GM19238 (cell line): ENCODE data around the gene MSS51.

Experiments
- DNase-seq: peaks from one replicate; pipeline ENCODE4 v3.0.0; 2011; ENCODE audit warnings: low spot score; ENCODE audit not compliant: insufficient read length

MSS51 gene

GRCh38 chr10:73433538-73433867 lies at the start of gene MSS51:
TSS of gene MSS51 (minus strand) at chr10:73433561. CDS start at chr10:73428284, 5,277 bp downstream.
- DNase-seq: no peak

GRCh38 chr10:73480158-73480557 lies 46.8 kb upstream of the MSS51 start:
- DNase-seq: no peak

- DNase-seq: no peak
These were observed 45.3 kb upstream of the MSS51 start for GRCh38 chr10:73478636-73479035.

- no peak for DNase-seq
These were observed 37.9 kb upstream of the MSS51 start for GRCh38 chr10:73471226-73471625.

GRCh38 chr10:73469579-73469978 lies 36.2 kb upstream of the MSS51 start:
- no peak for DNase-seq

GRCh38 chr10:73467206-73467605 lies 33.8 kb upstream of the MSS51 start:
- DNase-seq: no peak

- DNase-seq: no peak
These were observed 32.8 kb upstream of the MSS51 start for GRCh38 chr10:73465978-73466726.

- DNase-seq: no peak
These were observed 27.5 kb upstream of the MSS51 start for GRCh38 chr10:73460897-73461296.

GRCh38 chr10:73459683-73460314 lies 26.4 kb upstream of the MSS51 start:
- DNase-seq: no peak

- no peak for DNase-seq
These were observed 23.0 kb upstream of the MSS51 start for GRCh38 chr10:73456187-73456890.

GRCh38 chr10:73449113-73449512 lies 15.8 kb upstream of the MSS51 start:
- no peak for DNase-seq

GRCh38 chr10:73448384-73448783 lies 15.0 kb upstream of the MSS51 start:
- no peak for DNase-seq

- no peak for DNase-seq
These were observed 13.6 kb upstream of the MSS51 start for GRCh38 chr10:73446926-73447325.

- DNase-seq: no peak
These were observed 11.1 kb upstream of the MSS51 start for GRCh38 chr10:73444457-73444856.

GRCh38 chr10:73439605-73440312 lies 6.4 kb upstream of the MSS51 start:
- DNase-seq: no peak

GRCh38 chr10:73439055-73439454 lies 5.7 kb upstream of the MSS51 start:
- no peak for DNase-seq

- no peak for DNase-seq
These were observed 469 bp downstream of the MSS51 start for GRCh38 chr10:73432646-73433537.

- no peak for DNase-seq
These were observed 7.0 kb downstream of the MSS51 start for GRCh38 chr10:73426318-73426717.

GRCh38 chr10:73424478-73424877 lies 8.9 kb downstream of the MSS51 start:
- no peak for DNase-seq

- DNase-seq: no peak
These were observed 10.1 kb downstream of the MSS51 start for GRCh38 chr10:73423309-73423708.

- no peak for DNase-seq
These were observed 16.8 kb downstream of the MSS51 start for GRCh38 chr10:73416571-73416970.
